ENCODE data around the gene HEATR9. TPM values are rescaled to one million over a fixed set of nuclear protein-coding genes. Genes with fewer than 3 reads are reported as not detected.
A peak's percentile ranks its signal among the peaks of the same experiment; 100 is the strongest.

Gene HEATR9
- total RNA-seq, 1 experiment from 2014 or later: not detected

GRCh38 chr17:35843698-35844097, 25.0 kb downstream of the HEATR9 start (continued):
- TF ChIP-seq ARID4B (CRISPR knock-in tag; IDR thresholded peaks at IDR 0.05; ENCODE audit: borderline replicate concordance) (no peak), SMAD4 (CRISPR knock-in tag; IDR thresholded peaks at IDR 0.05) (no peak), CDX4 (CRISPR knock-in tag; IDR thresholded peaks at IDR 0.05; ENCODE audit: borderline replicate concordance) (no peak), ZNF138 (CRISPR knock-in tag; conservative IDR thresholded peaks at IDR 0.05) (no peak), FOXJ3 (CRISPR knock-in tag; IDR thresholded peaks at IDR 0.05; ENCODE audit: borderline replicate concordance) (no peak), CREM (CRISPR knock-in tag; IDR thresholded peaks at IDR 0.05) (no peak), HMGA2 (CRISPR knock-in tag; IDR thresholded peaks at IDR 0.05) (no peak), ZNF263 (CRISPR knock-in tag; IDR thresholded peaks at IDR 0.05; ENCODE audit: low read depth) (no peak), SOX15 (CRISPR knock-in tag; IDR thresholded peaks at IDR 0.05) (no peak)

- no peaks in the 10 kb centered on the region for H3K9me3 Mint-ChIP-seq
- DNase-seq (ENCODE audit: low spot score): no peak
- peak overlapping the region; percentile 34; the same call in 1 of the 2 replicates for H3K27ac Mint-ChIP-seq
- no peaks in the 10 kb centered on the region for H3K27me3 Mint-ChIP-seq (ENCODE audit: low read depth)
- TF ChIP-seq ZNF232 (CRISPR knock-in tag; IDR thresholded peaks at IDR 0.05) (no peak), IRF2 (CRISPR knock-in tag; IDR thresholded peaks at IDR 0.05; ENCODE audit: borderline replicate concordance, low read depth) (no peak), ZMAT4 (CRISPR knock-in tag; IDR thresholded peaks at IDR 0.05) (no peak), ELF4 (CRISPR knock-in tag; IDR thresholded peaks at IDR 0.05; ENCODE audit: low read depth) (no peak), GABPB1 (CRISPR knock-in tag; IDR thresholded peaks at IDR 0.05) (no peak), PRRX2 (CRISPR knock-in tag; IDR thresholded peaks at IDR 0.05) (no peak), E2F4 (CRISPR knock-in tag; IDR thresholded peaks at IDR 0.05; ENCODE audit: borderline replicate concordance, low read depth) (no peak), MYBL2 (CRISPR knock-in tag; IDR thresholded peaks at IDR 0.05) (no peak), FOXJ3 (CRISPR knock-in tag; IDR thresholded peaks at IDR 0.05; ENCODE audit: borderline replicate concordance) (no peak), NR1H2 (CRISPR knock-in tag; IDR thresholded peaks at IDR 0.05) (no peak), CREM (CRISPR knock-in tag; IDR thresholded peaks at IDR 0.05) (no peak), ZBTB43 (CRISPR knock-in tag; IDR thresholded peaks at IDR 0.05) (no peak), PRDM15 (CRISPR knock-in tag; IDR thresholded peaks at IDR 0.05) (no peak), NFATC4 (CRISPR knock-in tag; IDR thresholded peaks at IDR 0.05) (no peak), ATF3 (CRISPR knock-in tag; conservative IDR thresholded peaks at IDR 0.05) (no peak)
- no peaks in the 10 kb centered on the region for H3K4me1 Mint-ChIP-seq
- CTCF ChIA-PET: interaction anchor here (3.3 kb wide), 1 partner anchor 78 kb away, joined by 12 read pairs; no protein-coding TSS in a partner anchor
- H3K4me3 Mint-ChIP-seq: no peak overlapping the region
- POLR2A ChIA-PET: interaction anchor here (1.2 kb wide), 1 partner anchor 79 kb away, joined by 3 read pairs; no protein-coding TSS in a partner anchor
- ATAC-seq: no peak
- H3K36me3 Mint-ChIP-seq: peaks cover 73% of the 10 kb centered on the region
Observed at GRCh38 chr17:35842239-35842638, 26.5 kb downstream of the HEATR9 start.

Data from WTC11 (cell line).